NCI-H146 (cell line): ENCODE measurements around the gene ARHGAP4.

Experiments
- DNase-seq: peaks from one replicate; lab custom pipeline; 2025; lab: John Stamatoyannopoulos, UW

Gene ARHGAP4

DNA sequence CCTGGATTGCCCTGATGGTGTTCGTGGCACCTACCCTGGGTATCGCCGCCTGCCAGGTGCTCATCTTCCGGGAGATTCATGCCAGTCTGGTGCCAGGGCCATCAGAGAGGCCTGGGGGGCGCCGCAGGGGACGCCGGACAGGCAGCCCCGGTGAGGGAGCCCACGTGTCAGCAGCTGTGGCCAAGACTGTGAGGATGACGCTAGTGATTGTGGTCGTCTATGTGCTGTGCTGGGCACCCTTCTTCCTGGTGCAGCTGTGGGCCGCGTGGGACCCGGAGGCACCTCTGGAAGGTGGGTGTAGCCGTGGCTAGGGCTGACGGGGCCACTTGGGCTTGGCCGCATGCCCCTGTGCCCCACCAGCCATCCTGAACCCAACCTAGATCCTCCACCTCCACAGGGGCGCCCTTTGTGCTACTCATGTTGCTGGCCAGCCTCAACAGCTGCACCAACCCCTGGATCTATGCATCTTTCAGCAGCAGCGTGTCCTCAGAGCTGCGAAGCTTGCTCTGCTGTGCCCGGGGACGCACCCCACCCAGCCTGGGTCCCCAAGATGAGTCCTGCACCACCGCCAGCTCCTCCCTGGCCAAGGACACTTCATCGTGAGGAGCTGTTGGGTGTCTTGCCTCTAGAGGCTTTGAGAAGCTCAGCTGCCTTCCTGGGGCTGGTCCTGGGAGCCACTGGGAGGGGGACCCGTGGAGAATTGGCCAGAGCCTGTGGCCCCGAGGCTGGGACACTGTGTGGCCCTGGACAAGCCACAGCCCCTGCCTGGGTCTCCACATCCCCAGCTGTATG is 19.7 kb downstream of the ARHGAP4 start:
- no peak for DNase-seq

DNA sequence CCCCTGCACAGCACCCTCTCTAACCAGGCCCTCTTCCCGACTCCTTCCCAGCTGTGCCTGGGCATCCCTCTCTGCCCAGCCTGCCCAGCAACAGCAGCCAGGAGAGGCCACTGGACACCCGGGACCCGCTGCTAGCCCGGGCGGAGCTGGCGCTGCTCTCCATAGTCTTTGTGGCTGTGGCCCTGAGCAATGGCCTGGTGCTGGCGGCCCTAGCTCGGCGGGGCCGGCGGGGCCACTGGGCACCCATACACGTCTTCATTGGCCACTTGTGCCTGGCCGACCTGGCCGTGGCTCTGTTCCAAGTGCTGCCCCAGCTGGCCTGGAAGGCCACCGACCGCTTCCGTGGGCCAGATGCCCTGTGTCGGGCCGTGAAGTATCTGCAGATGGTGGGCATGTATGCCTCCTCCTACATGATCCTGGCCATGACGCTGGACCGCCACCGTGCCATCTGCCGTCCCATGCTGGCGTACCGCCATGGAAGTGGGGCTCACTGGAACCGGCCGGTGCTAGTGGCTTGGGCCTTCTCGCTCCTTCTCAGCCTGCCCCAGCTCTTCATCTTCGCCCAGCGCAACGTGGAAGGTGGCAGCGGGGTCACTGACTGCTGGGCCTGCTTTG is 20.5 kb downstream of the ARHGAP4 start:
- DNase-seq = no peak

DNA sequence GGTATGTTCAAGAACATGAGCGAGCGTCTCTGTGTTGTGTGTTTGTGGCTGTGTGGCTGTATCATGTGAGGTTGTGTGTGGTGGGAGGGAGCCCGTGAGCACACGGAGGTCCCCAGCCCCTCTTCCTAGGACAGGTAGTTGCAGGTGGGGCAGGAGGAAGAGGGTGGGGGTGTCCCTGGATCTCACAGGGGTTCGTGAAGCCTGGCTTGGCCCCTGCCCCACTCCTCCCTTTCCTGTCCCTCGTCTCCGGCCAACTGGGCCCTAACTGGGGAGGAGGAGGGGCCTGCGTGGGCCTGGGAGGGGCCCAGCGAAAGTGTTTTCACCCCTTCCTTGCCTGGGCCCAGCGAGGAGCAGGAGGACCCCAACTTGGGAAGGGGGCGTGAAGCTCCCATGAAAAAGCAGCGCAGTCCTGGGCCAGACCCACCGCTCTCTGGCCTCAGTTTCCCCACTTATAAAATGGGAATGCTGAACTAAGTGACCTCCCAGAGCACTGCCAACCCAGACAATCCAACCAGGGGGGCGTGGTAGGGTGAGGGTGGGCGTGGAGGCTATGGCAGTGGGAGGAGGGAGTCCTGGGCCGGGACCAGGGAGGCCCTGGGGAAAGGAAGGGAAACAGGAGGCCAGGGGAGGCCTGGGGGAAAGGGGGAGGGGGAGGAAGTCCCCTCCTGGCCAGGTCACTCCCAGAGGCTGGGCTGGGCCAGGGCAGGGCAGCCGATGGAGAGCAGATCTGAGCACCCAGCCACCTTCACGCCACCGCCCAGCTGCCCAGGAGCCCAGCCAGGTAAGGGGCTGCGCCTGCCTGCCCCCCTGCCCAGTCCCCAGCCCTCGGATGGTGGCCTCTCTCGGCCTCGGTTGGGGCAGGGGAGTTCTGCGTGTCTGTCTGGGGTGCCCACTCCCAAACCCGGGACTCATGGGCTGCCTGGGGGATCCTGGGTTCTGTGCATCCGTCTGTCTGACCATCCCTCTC is 21.8 kb downstream of the ARHGAP4 start, which contains the start of gene AVPR2:
AVPR2 (plus strand) TSS at position 683 of the 967 bp plus-strand sequence. CDS start 473 bp downstream, outside the sequence.
- DNase-seq = no peak

DNA sequence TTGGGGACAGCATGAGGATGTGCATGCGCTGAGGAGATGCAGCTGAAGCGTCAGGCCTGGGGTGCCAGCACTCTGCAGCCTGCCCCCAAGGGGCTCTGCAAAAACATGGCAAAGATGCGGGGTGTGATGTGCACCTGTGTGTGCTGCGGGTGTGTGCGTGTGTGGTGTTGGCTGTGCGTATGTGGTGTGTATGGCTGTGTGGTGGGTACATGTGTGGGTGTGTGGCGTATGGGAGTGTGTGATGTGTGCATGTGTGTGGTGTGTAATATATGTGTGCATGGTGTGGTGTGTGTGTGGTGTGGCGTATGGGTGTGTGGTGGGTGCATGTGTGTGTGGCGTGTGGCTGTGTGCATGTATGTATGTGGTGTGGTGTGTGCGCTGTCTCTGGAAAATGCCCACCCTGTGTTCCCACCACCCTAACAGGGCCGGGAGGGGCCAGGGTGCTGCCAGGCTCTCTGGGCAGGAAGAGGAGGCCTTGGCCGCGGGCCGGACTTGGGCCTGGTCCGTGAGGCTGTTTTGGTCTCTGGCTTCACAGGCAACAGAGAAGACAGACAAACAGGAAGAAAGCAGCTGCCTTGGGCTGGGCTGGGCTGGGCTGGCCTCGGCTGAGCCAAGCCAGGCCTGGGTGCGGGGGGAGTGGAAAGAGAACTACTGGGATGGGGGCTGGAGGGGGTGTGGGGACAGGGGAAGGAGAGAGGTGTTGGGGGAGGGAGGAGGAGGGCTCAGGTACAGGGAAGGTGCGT is 22.7 kb downstream of the ARHGAP4 start:
- DNase-seq = no peak

DNA sequence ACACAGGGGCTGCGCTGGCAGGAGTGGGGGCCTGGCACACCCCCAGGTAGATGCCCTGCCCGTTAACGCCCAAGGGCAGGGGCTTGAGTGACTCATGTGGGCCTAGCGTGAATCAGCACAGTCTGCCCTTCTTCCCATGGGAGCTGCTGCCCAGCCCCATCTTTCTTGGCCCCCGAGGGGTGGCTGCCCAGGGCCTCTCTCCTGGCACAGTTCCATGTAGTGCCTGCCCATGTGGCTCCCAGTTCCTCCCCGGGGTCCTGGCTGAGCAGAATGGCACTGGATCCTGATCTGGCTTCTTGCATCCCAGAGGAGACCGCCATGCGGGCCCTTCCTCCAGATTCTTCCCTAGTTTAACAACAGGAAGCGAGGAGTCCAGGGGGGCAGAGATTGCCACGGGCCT is 23.7 kb downstream of the ARHGAP4 start:
- no peak for DNase-seq

DNA sequence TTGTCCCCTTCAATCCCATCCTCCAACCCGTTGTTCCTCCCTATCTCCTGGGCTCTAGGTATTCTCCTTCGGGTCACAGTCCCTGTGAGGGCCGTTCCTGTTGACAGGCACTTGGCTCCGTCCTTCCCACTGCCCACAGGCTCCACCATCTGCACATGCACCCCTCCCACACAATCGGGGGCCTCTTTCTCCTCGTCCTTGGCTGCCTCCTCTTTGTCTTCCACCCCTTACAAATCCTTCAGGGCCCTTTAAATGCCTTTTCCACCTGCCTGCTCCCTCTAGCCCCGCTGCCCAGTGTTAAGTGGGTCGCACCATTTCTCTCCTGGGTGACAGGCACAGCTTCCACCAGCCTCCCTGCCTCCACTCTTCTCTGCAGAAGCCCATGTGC is 24.3 kb downstream of the ARHGAP4 start:
- no peak for DNase-seq

DNA sequence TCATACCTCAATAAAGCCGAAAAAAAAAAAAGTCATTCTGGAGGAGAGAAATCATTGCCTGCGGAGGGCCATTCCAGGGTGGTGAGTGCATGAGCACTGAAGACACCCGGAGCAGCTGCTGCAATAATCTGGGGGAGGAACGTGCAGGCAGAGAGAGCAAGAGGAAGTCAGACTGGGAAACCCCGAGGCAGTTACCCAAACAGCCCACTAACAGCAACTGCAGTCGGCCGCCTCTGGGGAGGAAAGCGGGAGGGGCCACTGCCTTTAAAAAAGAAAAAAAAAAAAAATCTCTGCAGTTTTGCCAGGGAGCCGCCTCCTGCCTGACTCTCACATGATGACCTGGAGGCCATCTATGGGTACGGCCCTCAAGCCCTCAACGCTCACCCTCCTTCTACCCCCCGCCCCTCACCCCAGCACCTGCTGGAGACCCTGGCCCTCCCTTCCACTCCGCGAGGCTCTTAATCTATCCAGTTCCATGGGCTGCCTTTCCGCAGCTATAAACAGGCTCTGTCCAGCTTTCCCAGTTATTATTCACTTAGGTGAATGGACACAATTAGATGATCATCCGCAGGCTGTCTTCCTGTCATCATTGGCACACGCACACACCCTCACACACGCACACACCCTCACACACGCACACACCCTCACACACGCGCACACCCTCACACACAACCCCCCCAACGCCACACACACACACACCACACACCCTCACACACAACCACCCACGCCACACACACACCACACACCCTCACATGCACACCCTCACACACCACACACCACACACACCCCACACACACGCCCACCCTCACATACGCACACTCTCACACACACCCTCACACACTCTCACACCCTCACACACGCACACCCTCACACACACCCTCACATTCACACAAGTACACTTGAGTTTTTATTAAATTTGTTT is 25.0 kb downstream of the ARHGAP4 start:
- DNase-seq = peak; percentile 63

DNA sequence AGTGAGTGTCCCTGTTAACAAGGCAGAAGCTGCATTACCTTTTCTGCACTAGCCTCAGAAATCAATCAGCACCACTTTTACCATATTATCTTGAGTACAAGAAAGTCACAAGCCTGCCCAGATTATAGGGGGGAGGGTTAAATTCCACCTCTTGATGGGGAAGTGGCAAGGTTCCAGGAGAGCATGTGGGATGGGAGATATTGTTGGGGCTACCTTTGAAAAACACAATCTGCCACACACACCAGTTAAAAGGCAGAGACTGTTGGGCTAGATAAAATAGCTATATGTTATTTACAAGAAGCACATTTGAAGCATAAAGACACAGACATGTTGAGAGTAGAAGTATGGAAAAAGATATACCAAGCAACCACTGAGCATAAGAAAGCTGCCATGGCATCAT is 28.2 kb downstream of the ARHGAP4 start:
- no peak for DNase-seq

DNA sequence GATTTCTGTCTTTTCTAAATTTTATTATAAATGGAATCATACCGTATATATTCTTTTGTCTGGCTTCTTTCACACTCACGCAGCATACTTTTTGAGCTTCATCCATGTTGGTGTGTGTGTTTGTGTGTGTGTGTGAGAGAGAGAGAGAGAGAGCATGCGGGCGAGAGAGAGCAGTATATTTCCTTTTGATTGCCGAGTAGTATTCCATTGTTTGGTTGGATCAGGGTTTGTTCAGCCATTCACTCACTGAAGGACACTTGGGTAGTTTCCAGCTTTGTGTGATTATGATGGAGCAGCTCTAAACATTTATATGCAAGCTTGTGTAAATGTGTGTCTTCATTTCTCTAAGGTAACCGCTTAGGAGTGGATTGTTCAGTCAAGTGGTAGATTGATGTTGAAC is 36.9 kb downstream of the ARHGAP4 start:
- no peak for DNase-seq

DNA sequence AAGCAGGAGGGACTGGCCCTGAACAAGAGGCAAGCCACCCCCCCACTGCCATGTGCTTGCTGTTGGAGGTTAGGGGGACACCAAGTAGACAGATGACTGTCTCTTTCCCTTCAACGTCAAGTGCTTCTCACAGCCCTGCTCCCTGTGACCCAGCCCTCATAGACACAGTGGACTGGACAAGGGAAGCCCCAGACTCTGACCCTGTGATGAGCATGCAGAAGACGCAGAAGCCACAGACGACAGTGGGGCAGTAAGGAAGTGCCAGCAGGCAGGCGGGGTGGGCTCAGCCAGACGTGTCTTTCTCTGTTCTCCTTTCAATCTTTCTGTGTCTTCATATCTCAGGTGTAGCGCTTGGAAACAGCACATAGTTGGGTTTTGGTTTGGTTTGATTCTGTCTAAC is 37.7 kb downstream of the ARHGAP4 start:
- DNase-seq = no peak

DNA sequence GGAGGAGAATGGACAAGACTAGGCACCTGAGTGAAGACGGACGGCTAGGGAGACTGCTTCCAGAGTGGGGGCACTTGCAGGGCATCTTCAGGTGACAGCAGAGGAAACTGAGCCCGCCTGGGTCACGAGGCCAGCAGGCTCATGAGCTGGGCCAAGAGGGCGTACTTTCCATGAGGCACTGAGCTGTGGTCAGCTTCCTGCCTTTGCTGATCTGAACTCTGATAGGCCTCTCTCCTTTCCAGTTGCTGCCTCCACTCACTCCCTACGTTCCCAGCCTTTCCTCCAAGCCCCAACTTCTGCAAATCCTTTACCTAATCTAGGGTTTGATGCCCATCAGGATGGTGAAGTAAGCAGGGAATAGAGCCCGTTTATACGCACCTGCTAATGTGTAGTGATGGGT is 38.7 kb downstream of the ARHGAP4 start:
- DNase-seq = no peak

DNA sequence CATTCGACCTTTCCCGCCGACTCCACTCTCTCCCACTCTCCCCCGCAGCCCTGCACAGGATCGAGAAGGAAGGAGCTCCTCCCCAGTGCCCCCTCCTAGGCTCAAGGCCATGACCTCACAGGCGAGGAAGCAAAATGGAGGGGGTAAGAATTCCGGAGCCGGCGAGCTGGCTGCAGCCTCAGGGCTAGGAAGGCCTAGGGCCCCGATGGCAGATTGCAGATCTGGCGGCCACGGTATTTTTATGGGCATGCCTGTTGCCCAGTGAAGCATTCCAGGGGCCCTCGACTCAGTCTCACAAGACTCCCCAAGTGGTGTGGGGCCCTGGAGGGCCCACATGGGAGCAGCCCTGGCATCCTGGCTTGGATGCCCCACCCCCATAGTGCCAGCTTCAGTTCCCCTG is 39.1 kb downstream of the ARHGAP4 start:
- DNase-seq = no peak

DNA sequence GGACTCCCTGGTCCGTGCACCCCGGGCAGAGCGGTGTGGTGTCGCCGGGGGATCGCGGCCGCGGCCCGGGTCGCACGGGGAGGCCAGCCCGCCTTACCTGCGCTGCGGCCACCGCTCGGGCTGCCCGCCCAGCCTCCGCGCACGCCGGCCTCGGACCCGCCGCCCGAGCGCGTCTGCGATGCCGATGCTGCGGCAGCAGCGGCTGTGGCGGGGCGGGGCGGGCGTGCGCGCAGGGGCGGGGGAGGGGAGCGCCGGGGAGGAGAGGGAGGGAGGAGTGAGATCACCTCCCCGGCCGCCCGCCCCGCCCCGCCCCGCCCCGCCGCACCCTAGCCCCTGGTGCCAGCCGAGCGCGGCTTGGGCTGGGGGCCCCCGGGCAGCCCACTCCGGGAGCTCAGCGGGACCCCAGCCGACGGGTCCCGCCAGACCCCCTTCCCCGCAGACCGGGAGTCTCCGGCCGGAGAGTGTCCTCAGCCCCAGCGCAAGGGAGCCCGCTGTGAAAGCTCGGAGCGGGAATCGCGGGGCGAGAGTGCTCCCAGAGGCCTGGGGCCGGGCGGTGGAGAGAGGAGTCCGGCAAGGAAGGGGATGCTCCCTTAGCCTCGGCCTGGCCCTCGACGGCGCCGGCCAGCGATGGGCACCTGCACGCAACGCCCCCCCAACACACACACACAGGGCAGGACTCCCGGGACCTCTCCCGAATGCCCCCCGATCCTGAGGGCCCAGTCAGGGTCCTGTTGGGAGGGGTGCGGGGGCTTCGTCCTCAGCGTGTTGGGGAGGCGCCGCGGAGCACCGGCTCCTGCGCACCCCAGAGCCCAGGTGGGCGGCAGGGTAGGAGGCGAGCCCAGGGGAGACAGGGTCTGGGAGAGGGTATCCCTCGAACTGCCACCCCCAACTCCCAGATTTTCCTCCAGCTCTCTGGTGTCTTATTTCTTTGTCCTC is 39.8 kb downstream of the ARHGAP4 start, which contains the start of gene L1CAM:
L1CAM (minus strand) TSS at position 206 of the 936 bp plus-strand sequence. CDS start 10,337 bp downstream, outside the sequence.
- DNase-seq = peak; percentile 35

DNA sequence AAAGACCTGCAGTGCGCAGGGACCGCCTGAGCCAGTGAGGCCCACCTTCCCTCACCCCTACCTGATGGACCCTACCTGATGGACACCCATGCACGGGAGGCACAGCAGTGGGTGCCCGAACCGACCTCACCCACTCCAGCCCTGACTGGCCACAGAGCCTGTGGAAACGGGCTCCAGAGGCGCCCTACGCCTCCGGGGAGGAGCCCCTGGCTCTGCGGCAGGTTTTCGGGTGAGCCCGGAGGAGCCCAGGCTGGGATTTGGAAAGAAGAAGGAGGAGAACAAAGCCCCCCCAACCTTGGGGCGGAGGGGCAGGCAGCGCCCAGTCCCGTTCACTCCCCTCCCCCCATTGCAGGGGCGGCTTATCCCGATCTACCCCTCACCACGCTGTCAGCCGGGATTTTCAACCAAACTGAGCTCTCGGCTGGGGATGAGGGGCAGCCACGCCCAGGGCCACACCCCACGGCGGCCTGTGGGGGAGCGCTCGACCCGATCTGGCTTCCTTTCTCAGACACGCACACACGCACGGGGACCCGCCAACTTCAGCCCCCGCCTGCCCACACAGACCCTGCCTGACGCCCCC is 40.8 kb downstream of the ARHGAP4 start:
- DNase-seq = no peak

DNA sequence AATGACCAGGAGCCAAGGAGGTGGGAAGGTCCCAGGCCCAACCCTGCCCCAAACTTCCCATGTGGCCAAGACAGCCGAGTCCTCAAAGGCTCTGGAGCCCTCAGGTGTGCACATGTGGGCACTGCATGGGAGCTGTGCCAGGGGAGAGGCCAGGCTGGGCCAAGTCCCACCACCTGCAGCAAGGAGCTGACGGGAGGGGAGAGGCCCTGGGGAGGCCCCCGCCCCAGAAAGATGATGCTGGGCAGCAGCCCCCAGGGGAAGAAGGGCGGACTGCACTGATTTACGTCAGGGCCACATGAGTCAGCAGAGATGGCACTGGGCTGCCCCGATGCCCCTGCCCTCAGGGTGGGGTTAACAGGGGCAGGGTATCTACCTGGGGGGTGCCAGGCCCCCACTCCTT is 41.5 kb downstream of the ARHGAP4 start:
- peak; percentile 30 for DNase-seq

DNA sequence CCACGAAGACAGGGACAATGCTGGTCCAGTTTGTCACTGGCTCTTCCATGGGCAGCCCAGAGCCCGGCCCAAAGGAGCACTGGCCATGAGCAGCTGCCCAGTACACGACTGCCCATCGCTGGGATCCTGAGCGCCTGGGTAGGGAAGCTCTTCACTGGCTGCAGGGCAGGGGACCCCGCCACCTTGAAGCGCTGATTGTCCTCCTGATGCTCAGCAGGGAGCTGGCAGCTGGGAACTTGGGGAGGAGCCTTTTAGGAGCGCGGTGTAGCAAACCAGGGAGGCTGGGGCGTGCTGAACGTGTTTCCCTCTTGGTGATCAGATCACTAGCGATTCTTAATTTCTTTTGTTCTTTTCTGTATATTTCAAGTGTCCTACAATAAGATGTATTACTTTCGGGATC is 41.9 kb downstream of the ARHGAP4 start:
- peak; percentile 38 for DNase-seq

DNA sequence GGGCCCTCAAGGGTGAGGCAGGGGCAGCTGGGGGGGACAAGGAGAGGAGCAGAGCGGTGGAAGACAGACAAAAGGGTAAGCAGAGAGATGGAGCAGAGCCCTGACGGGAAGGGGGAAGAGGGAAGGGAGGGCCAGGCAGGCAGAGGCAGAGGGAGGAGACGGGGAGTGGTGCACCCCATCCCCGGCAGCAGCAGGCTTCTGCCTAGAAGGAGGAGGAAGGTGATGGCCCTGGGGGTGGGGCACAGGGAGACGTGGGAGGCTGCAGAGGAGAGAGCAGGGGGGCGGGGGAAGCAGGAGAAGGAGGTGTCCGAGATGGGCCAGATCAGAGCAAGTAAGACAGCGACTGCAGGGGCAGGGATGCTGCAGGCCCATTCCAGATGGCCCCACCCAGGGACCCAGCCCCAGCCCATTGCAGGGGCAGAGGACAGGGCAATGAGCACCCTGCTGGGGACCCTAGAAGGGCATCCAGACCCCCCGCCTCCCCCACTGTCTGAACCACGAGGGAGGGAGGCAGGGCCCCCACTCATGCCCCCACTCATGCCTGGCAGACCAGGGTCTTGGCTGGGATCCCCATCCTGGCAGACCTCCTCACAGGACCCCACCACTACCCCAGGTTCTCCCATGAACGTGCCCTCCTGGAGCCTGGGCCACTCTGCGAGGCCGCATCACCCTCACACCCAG is 42.8 kb downstream of the ARHGAP4 start:
- no peak for DNase-seq

DNA sequence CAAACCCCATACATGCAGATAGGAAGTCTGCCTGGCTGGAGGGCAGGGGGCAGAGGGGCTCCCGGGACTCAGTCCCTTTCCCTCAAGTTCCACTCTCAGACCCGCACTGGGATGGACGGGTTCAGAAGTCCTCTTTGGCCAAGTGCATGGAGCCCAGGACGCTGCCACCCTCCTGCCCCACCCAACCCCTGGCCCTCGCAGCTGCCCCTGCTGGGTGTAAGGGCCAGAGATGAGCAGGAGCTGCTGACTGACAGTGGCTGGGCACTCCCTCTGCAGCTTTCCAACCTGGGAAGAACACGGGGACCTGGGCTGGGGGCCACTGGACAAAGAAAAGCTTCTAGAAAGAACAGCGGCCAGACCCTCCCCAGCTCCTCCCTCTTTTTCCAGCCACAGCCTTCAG is 43.5 kb downstream of the ARHGAP4 start:
- no peak for DNase-seq
